ENCODE data around the gene RLN3. TPM values are rescaled to one million over a fixed set of nuclear protein-coding genes. Genes with fewer than 3 reads are reported as not detected.

The RLN3 gene
- total and polyA plus RNA-seq, 2 donors from 2014 or later, result not detected

DNA sequence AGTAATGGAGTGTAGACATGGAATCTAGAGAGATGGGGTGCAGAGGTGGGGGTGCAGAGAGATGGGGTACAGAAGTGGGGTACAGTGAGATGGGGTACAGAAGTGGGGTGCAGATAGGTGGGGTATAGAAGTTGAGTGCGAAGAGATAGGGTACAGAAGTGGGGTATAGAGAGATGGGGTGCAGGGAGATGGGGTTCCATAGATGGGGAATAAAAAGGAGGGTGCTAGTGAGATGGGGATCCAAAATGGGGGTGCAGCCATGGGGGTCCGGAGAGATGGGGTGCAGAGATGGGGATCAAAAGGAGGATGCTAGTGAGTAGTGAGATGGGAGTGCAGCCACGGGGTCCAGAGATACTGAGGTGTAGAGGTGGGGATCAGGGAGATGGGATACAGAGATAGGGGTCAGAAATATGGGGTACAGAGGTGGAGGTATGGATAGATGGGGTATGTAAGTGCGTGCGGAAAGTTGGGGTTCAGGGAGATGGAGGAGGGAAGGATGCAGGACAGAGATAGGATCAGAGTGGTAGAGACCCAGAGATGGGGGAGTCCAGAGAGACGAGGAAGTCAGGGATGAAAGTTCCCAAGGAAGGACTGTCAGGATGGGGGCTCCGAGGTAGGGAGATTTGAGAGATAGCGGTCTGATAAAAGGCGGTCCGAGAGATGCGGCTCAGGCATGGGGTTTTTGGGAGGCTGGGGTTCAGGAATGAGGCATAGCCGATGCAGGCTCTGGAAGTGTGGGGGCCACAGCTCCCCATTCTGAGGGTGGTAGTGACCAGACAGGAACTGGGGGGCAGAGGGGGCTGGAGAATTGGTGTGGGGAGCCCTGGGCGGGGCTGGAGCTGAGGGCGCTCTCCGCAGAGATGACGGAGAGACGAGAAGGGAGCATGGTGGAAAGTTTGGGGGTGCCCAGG lies 30.5 kb downstream of the RLN3 start:
- H3K36me3 ChIP-seq (ENCODE audit: control insufficient read depth in 2 of 3, insufficient read depth in 3 of 3, low read length in 3 of 3), result no peaks in the 10 kb centered on the region
- intact Hi-C loops (cut with DNase I), result loop anchor here (10.0 kb wide), 1 partner anchor 174 kb away; no protein-coding TSS in a partner anchor

DNA sequence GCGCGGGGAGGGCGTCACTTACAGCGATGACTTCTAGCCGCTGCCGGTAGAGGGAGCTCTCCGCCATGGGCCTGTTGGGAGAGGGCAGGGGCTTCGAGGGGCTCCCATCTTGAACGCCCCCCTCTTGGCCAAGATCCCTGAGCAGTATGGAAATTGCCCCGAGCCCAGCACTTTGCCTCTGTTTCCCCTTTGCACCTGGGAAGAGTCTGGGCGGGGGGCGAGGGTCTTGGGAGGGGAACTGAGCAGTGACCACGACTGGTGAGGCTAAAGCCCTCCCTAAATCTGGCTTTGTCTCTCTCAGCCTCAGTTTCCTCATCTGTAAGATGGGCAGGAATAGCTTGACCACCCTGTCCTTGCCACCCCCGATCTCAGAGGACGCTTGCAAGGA lies 31.1 kb downstream of the RLN3 start:
- no peak for DNase-seq

More for the DNA sequence above, 30.5 kb downstream of the RLN3 start:
- Histone ChIP-seq H3K4me1 (ENCODE audit: control insufficient read depth in 2 of 3, insufficient read depth in 2 of 3, low read depth in 1 of 3, low read length in 3 of 3) (peaks cover 0 to 14% (median 11%) of the 10 kb centered on the region in 3 donors), H3K27ac (ENCODE audit: low read depth in 2 of 2, low read length in 2 of 2) (no peak overlapping the region), H3K9ac (ENCODE audit: low read length in 3 of 3) (peak overlapping the region in 1 of 3 donors; percentile 15), H3K27me3 (ENCODE audit: control insufficient read depth, insufficient read depth, low read length) (no peaks in the 10 kb centered on the region), H3K4me3 (ENCODE audit: low read length in 3 of 3) (no peak overlapping the region), H3K9me3 (ENCODE audit: control insufficient read depth in 2 of 3, insufficient read depth in 1 of 3, low read length in 3 of 3) (no peaks in the 10 kb centered on the region)
- no peak for FAIRE-seq
- TF ChIP-seq, protein P1, sequence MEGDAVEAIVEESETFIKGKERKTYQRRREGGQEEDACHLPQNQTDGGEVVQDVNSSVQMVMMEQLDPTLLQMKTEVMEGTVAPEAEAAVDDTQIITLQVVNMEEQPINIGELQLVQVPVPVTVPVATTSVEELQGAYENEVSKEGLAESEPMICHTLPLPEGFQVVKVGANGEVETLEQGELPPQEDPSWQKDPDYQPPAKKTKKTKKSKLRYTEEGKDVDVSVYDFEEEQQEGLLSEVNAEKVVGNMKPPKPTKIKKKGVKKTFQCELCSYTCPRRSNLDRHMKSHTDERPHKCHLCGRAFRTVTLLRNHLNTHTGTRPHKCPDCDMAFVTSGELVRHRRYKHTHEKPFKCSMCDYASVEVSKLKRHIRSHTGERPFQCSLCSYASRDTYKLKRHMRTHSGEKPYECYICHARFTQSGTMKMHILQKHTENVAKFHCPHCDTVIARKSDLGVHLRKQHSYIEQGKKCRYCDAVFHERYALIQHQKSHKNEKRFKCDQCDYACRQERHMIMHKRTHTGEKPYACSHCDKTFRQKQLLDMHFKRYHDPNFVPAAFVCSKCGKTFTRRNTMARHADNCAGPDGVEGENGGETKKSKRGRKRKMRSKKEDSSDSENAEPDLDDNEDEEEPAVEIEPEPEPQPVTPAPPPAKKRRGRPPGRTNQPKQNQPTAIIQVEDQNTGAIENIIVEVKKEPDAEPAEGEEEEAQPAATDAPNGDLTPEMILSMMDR (IDR thresholded peaks at IDR 0.05; ENCODE audit: borderline replicate concordance, extremely low read depth, insufficient read depth), result no peak
- DNase-seq, result no peak

DNA sequence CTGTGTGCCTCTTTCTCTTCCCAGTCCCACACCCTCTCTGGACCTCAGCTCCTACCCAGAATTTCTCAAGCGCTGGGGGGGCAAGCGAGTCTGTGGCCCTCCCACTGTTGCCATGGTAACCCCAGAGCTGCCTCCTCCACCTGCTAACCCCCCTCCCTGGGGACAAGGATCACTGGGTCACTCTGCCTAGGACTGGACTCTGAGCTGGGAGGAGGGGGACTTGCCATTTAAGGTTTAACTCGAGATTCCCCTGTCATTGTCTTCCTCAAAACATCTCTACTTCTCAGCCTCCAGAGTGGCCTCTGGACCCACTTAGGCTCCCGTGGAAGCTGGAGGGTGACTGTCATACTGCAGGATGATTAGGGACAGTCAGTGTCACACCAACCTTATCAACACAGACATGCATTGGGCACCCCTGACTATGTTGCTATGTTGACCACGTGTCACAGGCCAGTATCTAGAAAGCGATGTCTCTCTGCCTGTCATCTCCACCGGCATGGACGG lies 31.8 kb downstream of the RLN3 start:
- TF ChIP-seq, protein P1 (IDR thresholded peaks at IDR 0.05; ENCODE audit: borderline replicate concordance, extremely low read depth, insufficient read depth), result no peak
- H3K27ac ChIP-seq (ENCODE audit: low read depth in 2 of 2, low read length in 2 of 2), result peak overlapping the region; percentile 44 to 81
- peak in 2 of 5 donors; percentile 51 to 66 for DNase-seq
- FAIRE-seq, result no peak
- H3K4me1 ChIP-seq (ENCODE audit: control insufficient read depth in 2 of 3, insufficient read depth in 2 of 3, low read depth in 1 of 3, low read length in 3 of 3), result peaks cover 0 to 14% (median 11%) of the 10 kb centered on the region in 3 donors
- H3K9me3 ChIP-seq (ENCODE audit: control insufficient read depth in 2 of 3, insufficient read depth in 1 of 3, low read length in 3 of 3), result no peaks in the 10 kb centered on the region
- H3K4me3 ChIP-seq (ENCODE audit: low read length in 3 of 3), result peak overlapping the region in 2 of 3 donors; percentile 43 to 57
- no peaks in the 10 kb centered on the region for H3K36me3 ChIP-seq (ENCODE audit: control insufficient read depth in 2 of 3, insufficient read depth in 3 of 3, low read length in 3 of 3)
- H3K9ac ChIP-seq (ENCODE audit: low read length in 3 of 3), result no peak overlapping the region
- intact Hi-C loops (cut with DNase I), result loop anchor here (10.0 kb wide), 1 partner anchor 175 kb away; no protein-coding TSS in a partner anchor
- no peaks in the 10 kb centered on the region for H3K27me3 ChIP-seq (ENCODE audit: control insufficient read depth, insufficient read depth, low read length)

More for the DNA sequence above, 31.1 kb downstream of the RLN3 start:
- FAIRE-seq, result no peak
- H3K9me3 ChIP-seq (ENCODE audit: control insufficient read depth in 2 of 3, insufficient read depth in 1 of 3, low read length in 3 of 3), result no peaks in the 10 kb centered on the region
- TF ChIP-seq, protein P1 (IDR thresholded peaks at IDR 0.05; ENCODE audit: borderline replicate concordance, extremely low read depth, insufficient read depth), result peak; percentile 54
- H3K36me3 ChIP-seq (ENCODE audit: control insufficient read depth in 2 of 3, insufficient read depth in 3 of 3, low read length in 3 of 3), result no peaks in the 10 kb centered on the region
- no peaks in the 10 kb centered on the region for H3K27me3 ChIP-seq (ENCODE audit: control insufficient read depth, insufficient read depth, low read length)
- peaks cover 0 to 14% (median 11%) of the 10 kb centered on the region in 3 donors for H3K4me1 ChIP-seq (ENCODE audit: control insufficient read depth in 2 of 3, insufficient read depth in 2 of 3, low read depth in 1 of 3, low read length in 3 of 3)
- intact Hi-C loops (cut with DNase I), result loop anchor here (10.0 kb wide), 1 partner anchor 174 kb away; no protein-coding TSS in a partner anchor
- H3K9ac ChIP-seq (ENCODE audit: low read length in 3 of 3), result no peak overlapping the region
- no peak overlapping the region for H3K27ac ChIP-seq (ENCODE audit: low read depth in 2 of 2, low read length in 2 of 2)
- peak overlapping the region in 1 of 3 donors; percentile 35 for H3K4me3 ChIP-seq (ENCODE audit: low read length in 3 of 3)
